ENCODE results near the gene TJP1. TPM values are rescaled to one million over a fixed set of nuclear protein-coding genes. Genes with fewer than 3 reads are reported as not detected.

Gene TJP1
- total and polyA plus RNA-seq, 2 of the 8 experiments (the other 6 are each of a cell fraction or from before 2014, with no cell fraction given), result 46.3 to 138 TPM

GRCh38 chr15:29785136-29785535 lies 37.1 kb downstream of the TJP1 start:
- H3K23ac ChIP-seq (ENCODE audit: insufficient read length), result no peak overlapping the region
- no peak overlapping the region for H3K4me3 ChIP-seq (ENCODE audit: extremely low read depth in 1 of 4, insufficient read depth in 2 of 4, low read depth in 3 of 4, low read length in 4 of 4)
- peaks cover 0 to 5% (median 0%) of the 10 kb centered on the region in 4 experiments; a peak in 3 of 8 replicates for H3K36me3 ChIP-seq (ENCODE audit: control insufficient read depth in 2 of 4, insufficient read depth in 4 of 4, low read length in 3 of 4)
- no peak overlapping the region for H3K4me2 ChIP-seq (ENCODE audit: insufficient read depth in 1 of 2, low read depth in 2 of 2, low read length in 2 of 2)
- H3K23me2 ChIP-seq (ENCODE audit: low read depth, low read length), result no peaks in the 10 kb centered on the region
- H3K4ac ChIP-seq (replicated peaks; ENCODE audit: insufficient read length, low read depth, low read length), result no peak overlapping the region
- 91% methylated on average over 2 of the region's 2 CpGs; no CpG with 5 or more reads in 1 of the 2 experiments for WGBS, 2 experiments (ENCODE audit: extremely low coverage in 1 of 2, insufficient coverage in 1 of 2, insufficient read length in 1 of 2, insufficient replicate concordance in 2 of 2, low coverage in 1 of 2, low lambda C conversion rate in 2 of 2, missing lambda C conversion rate in 1 of 2)
- no peaks in the 10 kb centered on the region; the same call in 1 of the 2 replicates for H3K79me1 ChIP-seq (ENCODE audit: low read depth, low read length)
- DNase-seq (ENCODE audit: low read depth in 1 of 2, low spot score in 2 of 2) (no peak), FAIRE-seq (no peak)
- no peak overlapping the region for H2BK120ac ChIP-seq (replicated peaks; ENCODE audit: low read depth, low read length)
- TF ChIP-seq CHD1 (IDR thresholded peaks at IDR 0.05; ENCODE audit: low read depth, low read length) (no peak), EP300 (IDR thresholded peaks at IDR 0.05; ENCODE audit: borderline replicate concordance in 1 of 2, low read depth in 2 of 2, low read length in 2 of 2) (no peak), FOSL1 (IDR thresholded peaks at IDR 0.05; ENCODE audit: insufficient read depth, low read depth, low read length) (no peak), CREB1 (IDR thresholded peaks at IDR 0.05) (no peak), SP4 (IDR thresholded peaks at IDR 0.05; ENCODE audit: low read length) (no peak)
- TF ChIP-seq, protein P1, sequence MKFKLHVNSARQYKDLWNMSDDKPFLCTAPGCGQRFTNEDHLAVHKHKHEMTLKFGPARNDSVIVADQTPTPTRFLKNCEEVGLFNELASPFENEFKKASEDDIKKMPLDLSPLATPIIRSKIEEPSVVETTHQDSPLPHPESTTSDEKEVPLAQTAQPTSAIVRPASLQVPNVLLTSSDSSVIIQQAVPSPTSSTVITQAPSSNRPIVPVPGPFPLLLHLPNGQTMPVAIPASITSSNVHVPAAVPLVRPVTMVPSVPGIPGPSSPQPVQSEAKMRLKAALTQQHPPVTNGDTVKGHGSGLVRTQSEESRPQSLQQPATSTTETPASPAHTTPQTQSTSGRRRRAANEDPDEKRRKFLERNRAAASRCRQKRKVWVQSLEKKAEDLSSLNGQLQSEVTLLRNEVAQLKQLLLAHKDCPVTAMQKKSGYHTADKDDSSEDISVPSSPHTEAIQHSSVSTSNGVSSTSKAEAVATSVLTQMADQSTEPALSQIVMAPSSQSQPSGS (IDR thresholded peaks at IDR 0.05; ENCODE audit: low read length), result no peak
- no peak overlapping the region for H3K56ac ChIP-seq (replicated peaks; ENCODE audit: insufficient read length, low read depth, low read length)
- H4K8ac ChIP-seq (ENCODE audit: extremely low read depth, insufficient read depth, low read length), result no peak overlapping the region
- no peak overlapping the region for H2BK20ac ChIP-seq (ENCODE audit: low read length)
- H2AK5ac ChIP-seq (ENCODE audit: low read depth, low read length), result no peak overlapping the region
- POLR2A ChIA-PET (ENCODE audit: partially characterized antibody), result interaction anchor here (1.1 kb wide), 1 partner anchor 16 kb away, joined by 3 read pairs; no protein-coding TSS in a partner anchor
- H3K14ac ChIP-seq (ENCODE audit: insufficient read length), result no peak overlapping the region
- H2BK15ac ChIP-seq (ENCODE audit: low read length), result no peak overlapping the region
- no peak overlapping the region for H2AFZ ChIP-seq (ENCODE audit: low read length)
- H2BK12ac ChIP-seq (ENCODE audit: low read depth, low read length), result no peak overlapping the region
- H3K4me1 ChIP-seq (replicated peaks in 1 of 4; ENCODE audit: control insufficient read depth in 3 of 4, insufficient read depth in 4 of 4, low read length in 3 of 4), result peaks cover 0 to 5% (median 0%) of the 10 kb centered on the region in 4 experiments; a peak in 1 of 7 replicates
- peaks cover 0 to 90% of the 10 kb centered on the region in 2 experiments; a peak in 2 of 4 replicates for H3K79me2 ChIP-seq (ENCODE audit: control insufficient read depth in 1 of 2, insufficient read depth in 2 of 2, low read length in 2 of 2)
- H3K9ac ChIP-seq (replicated peaks in 1 of 4; ENCODE audit: extremely low read depth in 1 of 4, low read depth in 3 of 4, low read length in 3 of 4), result no peak overlapping the region
- H4K5ac ChIP-seq (ENCODE audit: insufficient read length, low read depth, low read length), result no peak overlapping the region
- CTCF ChIA-PET (ENCODE audit: partially characterized antibody), result interaction anchor here (0.7 to 2.8 kb wide), 3 partner anchors 12 to 141 kb away, joined by 3 to 8 read pairs (median 5); no protein-coding TSS in a partner anchor
- peaks cover 0 to 4% of the 10 kb centered on the region in 2 experiments for H4K20me1 ChIP-seq (replicated peaks in 1 of 2; ENCODE audit: control insufficient read depth in 1 of 2, insufficient read depth in 2 of 2, low read length in 2 of 2)
- H3K27me3 ChIP-seq (replicated peaks in 1 of 4; ENCODE audit: control insufficient read depth in 3 of 4, extremely low read depth in 1 of 4, insufficient read depth in 3 of 4, low read length in 3 of 4), result no peaks in the 10 kb centered on the region
- H3K18ac ChIP-seq (ENCODE audit: extremely low read depth, low read length), result no peak overlapping the region
- H3K27ac ChIP-seq (ENCODE audit: low read depth, low read length), result no peak overlapping the region
- H4K91ac ChIP-seq (replicated peaks; ENCODE audit: insufficient read length, low read length), result no peak overlapping the region
- H3K9me3 ChIP-seq (ENCODE audit: insufficient read depth in 2 of 2, low read depth in 1 of 2, low read length in 1 of 2), result peaks cover 4% of the 10 kb centered on the region in 2 experiments; a peak in 3 of 4 replicates
- H2BK5ac ChIP-seq (ENCODE audit: low read depth, low read length), result no peak overlapping the region
